AG08396 (cell line): Measurements from ENCODE around the gene MGAT5B.

ENCODE experiments used
- DNase-seq: peaks from one replicate; pipeline ENCODE4 v3.0.0; 2012; ENCODE audit warnings: low spot score, mixed read lengths

Gene MGAT5B

GRCh38 chr17:76981545-76982295 lies 113.5 kb downstream of the MGAT5B start:
- no peak for DNase-seq

- no peak for DNase-seq
These were observed 114.3 kb downstream of the MGAT5B start for GRCh38 chr17:76982408-76983074.

- no peak for DNase-seq
These were observed 115.0 kb downstream of the MGAT5B start for GRCh38 chr17:76983075-76983775.

GRCh38 chr17:76986365-76986764 lies 118.2 kb downstream of the MGAT5B start:
- DNase-seq = no peak

- no peak for DNase-seq
These were observed 119.4 kb downstream of the MGAT5B start for GRCh38 chr17:76987486-76988093.

GRCh38 chr17:76988796-76989195 lies 120.6 kb downstream of the MGAT5B start:
- no peak for DNase-seq

GRCh38 chr17:76989519-76989918 lies 121.3 kb downstream of the MGAT5B start:
- DNase-seq = no peak

GRCh38 chr17:76992891-76993290 lies 124.7 kb downstream of the MGAT5B start:
- no peak for DNase-seq

GRCh38 chr17:76993651-76994050 lies 125.4 kb downstream of the MGAT5B start:
- DNase-seq = no peak

GRCh38 chr17:76994237-76994637 lies 126.0 kb downstream of the MGAT5B start:
- no peak for DNase-seq

GRCh38 chr17:76995387-76996105 lies 127.3 kb downstream of the MGAT5B start:
- DNase-seq = no peak

GRCh38 chr17:76996741-76997694 lies 128.8 kb downstream of the MGAT5B start:
- no peak for DNase-seq

GRCh38 chr17:76997981-76998531 lies 129.9 kb downstream of the MGAT5B start:
- no peak for DNase-seq

GRCh38 chr17:76998839-76999238 lies 130.6 kb downstream of the MGAT5B start:
- DNase-seq = no peak
